OCI-LY3 (cell line): ENCODE data around the gene MR1.
"Not testable (repeated sequence)": the region's sequence is repeated elsewhere in the genome, so short reads cannot be mapped to it uniquely, and the experiment has no call there.

Experiments
- H2AFZ ChIP-seq: fragments of 200-600, 300-600 bp; shearing (Covaris generic); 2 replicates; pipeline ENCODE4 v1.6.0; 2014; ENCODE audit warnings: antibody characterized with exemption, low read depth, low read length
- H3K27ac ChIP-seq: fragments of 200-600, 300-600 bp; sonication (generic); 2 replicates; pipeline ENCODE4 v1.5.1; 2014; ENCODE audit warnings: mild to moderate bottlenecking, low read length, moderate library complexity, mixed read lengths
- H3K27me3 ChIP-seq: fragments of 200-600, 300-600 bp; sonication (generic); 2 replicates; pipeline ENCODE4 v1.6.1; 2014; ENCODE audit warnings: low read depth, low read length, mixed read lengths
- H3K36me3 ChIP-seq: fragments of 200-600, 300-600 bp; sonication (generic); replicated peaks from 2 replicates; pipeline ENCODE3; 2014; ENCODE audit warnings: low read depth, low read length, mixed read lengths
- H3K4me1 ChIP-seq: fragments of 300-600, 200-600 bp; sonication (generic); 2 replicates; pipeline ENCODE4 v1.6.1; 2014; ENCODE audit warnings: low read length, mixed read lengths
- H3K4me2 ChIP-seq: fragments of 200-600, 300-600 bp; sonication (generic); 2 replicates; pipeline ENCODE4 v1.6.1; 2014; ENCODE audit warnings: low read length, mixed read lengths
- H3K4me3 ChIP-seq: fragments of 300-600, 200-600 bp; sonication (generic); 2 replicates; pipeline ENCODE4 v1.5.1; 2014; ENCODE audit warnings: antibody characterized with exemption, mild to moderate bottlenecking, low read length, moderate library complexity
- H3K79me2 ChIP-seq: fragments of 300-600, 200-600 bp; shearing (Covaris generic); 2 replicates; pipeline ENCODE4 v1.6.1; 2014; ENCODE audit warnings: mild to moderate bottlenecking, low read length, mixed read lengths
- H3K9ac ChIP-seq: fragments of 300-600, 200-600 bp; shearing (Covaris generic); 2 replicates; pipeline ENCODE4 v1.6.0; 2014; ENCODE audit warnings: mild to moderate bottlenecking, low read length, moderate library complexity
- H3K9me3 ChIP-seq: fragments of 200-600, 300-600 bp; shearing (Covaris generic); 2 replicates; pipeline ENCODE4 v1.6.1; 2014; ENCODE audit warnings: low read length, mixed read lengths; ENCODE audit not compliant: insufficient read depth
- H4K20me1 ChIP-seq: fragments of 200-600, 300-600 bp; sonication (generic); 2 replicates; pipeline ENCODE4 v1.6.1; 2016; ENCODE audit warnings: low read length, mixed read lengths; ENCODE audit not compliant: insufficient read depth
- EZH2phosphoT487 ChIP-seq: fragments of 200-600 bp; shearing (Covaris generic); IDR thresholded peaks from 2 replicates; pipeline ENCODE4 v1.6.1; 2018; ENCODE audit warnings: antibody characterized with exemption, mixed run types, low read depth
- TF ChIP-seq, protein P1 (sequence below): fragments of 200-600, 300-600 bp; sonication (generic); IDR thresholded peaks from 2 replicates; pipeline ENCODE4 v1.5.1; 2014; ENCODE audit warnings: antibody characterized with exemption, low read length, low read depth

Gene MR1

DNA sequence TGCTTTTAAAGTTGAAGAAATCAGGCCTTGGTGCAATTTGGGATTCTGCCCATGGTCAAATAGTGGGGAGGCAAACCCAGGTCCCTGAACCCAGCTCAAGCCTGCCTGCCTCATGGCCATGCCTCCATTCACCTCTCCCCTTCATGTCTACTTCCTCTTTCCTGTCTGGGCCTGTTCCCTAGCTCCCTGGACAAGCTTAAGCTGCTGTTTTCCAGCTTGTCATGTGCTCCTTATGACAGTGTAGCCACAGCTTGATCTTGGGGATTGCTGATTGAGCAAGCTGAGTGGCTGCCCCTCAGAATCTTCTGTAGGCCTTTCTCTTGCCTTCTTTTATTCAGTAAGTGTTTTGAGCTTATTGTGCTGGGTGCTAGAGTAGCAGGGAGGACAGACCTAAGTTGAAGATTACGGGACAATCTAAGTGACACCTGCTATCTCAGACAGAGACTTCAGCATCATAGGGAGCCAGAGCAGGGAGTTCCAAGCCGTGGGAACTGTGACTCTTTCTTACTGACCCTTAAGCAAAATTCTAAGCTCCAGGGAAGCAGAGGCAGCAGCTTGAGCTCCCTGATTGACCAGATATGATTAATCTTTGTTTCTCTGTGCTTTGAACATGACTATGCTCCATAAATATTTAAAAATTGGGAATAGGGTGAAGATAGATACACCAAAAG lies 520 bp upstream of the MR1 start:
- Histone ChIP-seq H3K4me3 (peak overlapping the region; percentile 85), H3K4me2 (peak overlapping the region; percentile 92), H3K27me3 (no peaks in the 10 kb centered on the region), H3K79me2 (peaks cover 8% of the 10 kb centered on the region), H4K20me1 (no peaks in the 10 kb centered on the region), H2AFZ (peak overlapping the region; percentile 91), H3K27ac (peak overlapping the region; percentile 66), H3K9me3 (no peaks in the 10 kb centered on the region), H3K9ac (peak overlapping the region; percentile 86), H3K4me1 (peaks cover 27% of the 10 kb centered on the region), H3K36me3 (no peaks in the 10 kb centered on the region)
- TF ChIP-seq EZH2phosphoT487 = no peak
- TF ChIP-seq, protein P1, sequence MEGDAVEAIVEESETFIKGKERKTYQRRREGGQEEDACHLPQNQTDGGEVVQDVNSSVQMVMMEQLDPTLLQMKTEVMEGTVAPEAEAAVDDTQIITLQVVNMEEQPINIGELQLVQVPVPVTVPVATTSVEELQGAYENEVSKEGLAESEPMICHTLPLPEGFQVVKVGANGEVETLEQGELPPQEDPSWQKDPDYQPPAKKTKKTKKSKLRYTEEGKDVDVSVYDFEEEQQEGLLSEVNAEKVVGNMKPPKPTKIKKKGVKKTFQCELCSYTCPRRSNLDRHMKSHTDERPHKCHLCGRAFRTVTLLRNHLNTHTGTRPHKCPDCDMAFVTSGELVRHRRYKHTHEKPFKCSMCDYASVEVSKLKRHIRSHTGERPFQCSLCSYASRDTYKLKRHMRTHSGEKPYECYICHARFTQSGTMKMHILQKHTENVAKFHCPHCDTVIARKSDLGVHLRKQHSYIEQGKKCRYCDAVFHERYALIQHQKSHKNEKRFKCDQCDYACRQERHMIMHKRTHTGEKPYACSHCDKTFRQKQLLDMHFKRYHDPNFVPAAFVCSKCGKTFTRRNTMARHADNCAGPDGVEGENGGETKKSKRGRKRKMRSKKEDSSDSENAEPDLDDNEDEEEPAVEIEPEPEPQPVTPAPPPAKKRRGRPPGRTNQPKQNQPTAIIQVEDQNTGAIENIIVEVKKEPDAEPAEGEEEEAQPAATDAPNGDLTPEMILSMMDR = no peak

DNA sequence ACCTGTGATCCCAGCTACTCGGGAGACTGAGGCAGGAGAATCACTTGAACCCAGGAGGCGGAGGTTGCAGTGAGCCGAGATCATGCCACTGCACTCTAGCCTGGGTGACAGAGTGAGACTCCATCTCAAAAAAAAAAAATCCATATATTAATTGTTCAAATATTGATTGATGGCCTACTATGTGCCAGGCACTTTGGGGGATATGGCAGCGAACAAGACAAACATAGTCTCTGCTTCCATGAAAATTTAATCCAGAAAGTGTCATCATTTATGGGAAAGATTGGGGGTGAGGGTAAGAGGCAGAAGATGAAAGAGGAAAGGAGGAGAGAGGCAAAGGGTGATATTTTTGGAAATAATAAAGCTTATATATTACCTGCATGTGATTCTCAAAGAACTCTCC lies 1.4 kb downstream of the MR1 start:
- not testable (repeated sequence) for H2AFZ ChIP-seq, H3K27ac ChIP-seq, H3K4me3 ChIP-seq, H3K36me3 ChIP-seq, H4K20me1 ChIP-seq, H3K9ac ChIP-seq, H3K27me3 ChIP-seq, H3K4me2 ChIP-seq, H3K79me2 ChIP-seq, H3K9me3 ChIP-seq
- peaks cover 17% of the 10 kb centered on the region for H3K4me1 ChIP-seq

DNA sequence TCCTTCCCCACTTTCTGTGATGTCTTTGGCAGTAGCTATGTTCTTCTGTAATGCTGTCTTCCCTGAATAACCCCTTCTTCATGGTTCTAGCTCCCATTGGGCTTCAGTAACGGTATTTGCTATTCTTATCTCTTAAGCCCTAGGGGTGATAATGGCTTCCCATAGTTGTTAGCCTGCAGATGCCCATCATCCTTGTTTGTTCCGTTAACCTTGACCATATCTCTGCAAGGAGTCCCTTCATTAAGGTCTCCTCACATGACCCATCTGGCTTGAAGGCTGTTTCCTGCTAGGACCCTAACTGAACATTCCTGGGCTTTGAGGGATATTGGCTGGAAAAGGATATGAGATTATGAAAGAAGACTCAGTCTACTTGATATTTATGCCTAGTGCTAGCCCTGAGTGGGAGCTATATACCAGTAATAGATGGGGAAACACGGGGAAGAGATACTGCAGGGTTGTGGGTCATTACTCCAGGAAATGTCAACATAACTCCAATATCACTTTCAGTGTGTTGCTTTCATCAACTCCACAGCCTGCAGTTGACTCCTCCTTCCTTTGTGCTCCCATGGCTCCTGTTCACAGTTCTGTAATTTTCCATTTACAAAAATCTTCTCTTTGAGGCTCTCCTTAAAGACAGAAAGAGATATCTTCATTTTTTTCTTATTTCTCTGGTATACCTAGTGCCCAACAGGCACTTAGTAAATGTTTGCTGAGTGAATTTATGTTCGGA lies 2.5 kb downstream of the MR1 start:
- Histone ChIP-seq H3K4me1 (peaks cover 17% of the 10 kb centered on the region), H3K27me3 (no peaks in the 10 kb centered on the region), H3K9me3 (no peaks in the 10 kb centered on the region), H2AFZ (no peak overlapping the region), H3K4me3 (no peak overlapping the region), H3K9ac (no peak overlapping the region), H3K36me3 (peaks cover 3% of the 10 kb centered on the region), H4K20me1 (no peaks in the 10 kb centered on the region), H3K4me2 (no peak overlapping the region), H3K79me2 (peaks cover 8% of the 10 kb centered on the region), H3K27ac (no peak overlapping the region)
- TF ChIP-seq, protein P1 = no peak
- TF ChIP-seq EZH2phosphoT487 = no peak

DNA sequence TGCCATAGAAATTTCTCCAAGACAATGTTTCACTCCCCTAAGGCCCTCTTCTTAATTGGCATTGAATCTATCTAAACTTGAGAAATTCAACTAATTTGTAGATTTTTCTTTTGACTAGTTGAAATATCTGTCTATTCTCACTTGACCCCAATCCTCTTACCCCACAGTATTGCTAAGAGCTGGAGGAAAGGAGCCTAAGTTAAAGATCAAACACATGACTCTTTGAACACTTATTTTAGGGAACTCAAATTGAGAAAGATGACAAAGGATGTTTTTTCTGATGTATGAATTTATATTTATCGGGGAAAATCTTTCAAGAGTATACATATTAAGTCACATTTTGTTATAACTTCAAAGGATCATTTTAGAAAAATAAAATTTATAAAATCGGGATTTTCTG lies 3.6 kb downstream of the MR1 start:
- Histone ChIP-seq H3K79me2 (peaks cover 8% of the 10 kb centered on the region), H3K4me2 (no peak overlapping the region), H2AFZ (no peak overlapping the region), H3K27me3 (no peaks in the 10 kb centered on the region), H3K9me3 (no peaks in the 10 kb centered on the region), H3K4me3 (no peak overlapping the region), H3K36me3 (peaks cover 3% of the 10 kb centered on the region), H3K4me1 (peaks cover 17% of the 10 kb centered on the region), H3K27ac (no peak overlapping the region), H3K9ac (no peak overlapping the region), H4K20me1 (no peaks in the 10 kb centered on the region)
- TF ChIP-seq EZH2phosphoT487 = no peak
- TF ChIP-seq, protein P1 = no peak
